Endothelial cell of umbilical vein (primary cell): Measurements from ENCODE around the gene SYTL5. TPM values are rescaled to one million over a fixed set of nuclear protein-coding genes. Genes with fewer than 3 reads are reported as not detected.

ENCODE experiments used
- BruUV-seq: library from RNA; stranded (reverse); fragments of 400-500 nt; replicated peaks from 2 replicates; lab custom pipeline; 2021; lab: Mats Ljungman, UMichigan
- CTCF ChIA-PET: fragments of 300-600, 350-600 bp; sonication (Branson Sonifier 250); formaldehyde crosslinking; loops from one replicate; lab custom pipeline; 2021; ENCODE audit warnings: antibody characterized with exemption, inconsistent platforms; lab: Charles Lee
- POLR2A ChIA-PET: fragments of 300-600, 350-600 bp; sonication (Branson Sonifier 250); formaldehyde crosslinking; loops from one replicate; lab custom pipeline; 2021; ENCODE audit warnings: antibody characterized with exemption, inconsistent platforms; lab: Charles Lee
- DNase-seq: peaks from one replicate; pipeline ENCODE4 v3.0.0-alpha.2; 2011; ENCODE audit warnings: low read depth, low spot score
- FAIRE-seq: peaks from 2 replicates; lab custom pipeline; 2011; peaks lifted over from hg19 to GRCh38; lab: Jason Lieb, UNC
- H2AFZ ChIP-seq: 2 replicates; pipeline ENCODE4 v1.6.0; 2012; ENCODE audit warnings: low read depth, low read length, control low read depth, inconsistent platforms
- H3K27ac ChIP-seq: 2 replicates; pipeline ENCODE4 v1.5.1; 2011; ENCODE audit warnings: low read depth, mild to moderate bottlenecking, control low read depth, low read length, moderate library complexity; ENCODE audit not compliant: insufficient read depth
- H3K27me3 ChIP-seq, 2 experiments: 2 replicates each; pipeline versions ENCODE4 v1.6.0 to v1.6.1; 2011; ENCODE audit warnings: low read length in 2 of 2, mixed read lengths in 1 of 2; ENCODE audit not compliant: control insufficient read depth in 2 of 2, insufficient read depth in 2 of 2
- H3K36me3 ChIP-seq, 2 experiments: 2 replicates in 1 of 2; 3 replicates in 1 of 2; pipeline ENCODE4 v1.5.1; 2011; ENCODE audit warnings: low read length in 2 of 2, mild to moderate bottlenecking in 1 of 2, moderate library complexity in 1 of 2; ENCODE audit not compliant: control insufficient read depth in 2 of 2, insufficient read depth in 2 of 2; ENCODE audit errors: extremely low read depth in 1 of 2
- H3K4me1 ChIP-seq: 3 replicates; pipeline ENCODE4 v1.5.1; 2011; ENCODE audit warnings: mild to moderate bottlenecking, low read length; ENCODE audit not compliant: control insufficient read depth, insufficient read depth; ENCODE audit errors: extremely low read depth
- H3K4me2 ChIP-seq: 2 replicates; pipeline ENCODE4 v1.6.1; 2011; ENCODE audit warnings: low read length, control low read depth, mixed read lengths; ENCODE audit not compliant: insufficient read depth
- H3K4me3 ChIP-seq, 3 experiments: fragments of 200-600 bp in 1 of 3; sonication (generic), shearing (Covaris generic) in 1 of 3; replicated peaks in 1 of 3; 2 replicates each; pipeline ENCODE4 v1.5.1; 2011 to 2016; ENCODE audit warnings: control low read depth in 3 of 3, low read length in 3 of 3, mild to moderate bottlenecking in 2 of 3, inconsistent platforms in 1 of 3, low read depth in 1 of 3, moderate library complexity in 1 of 3; ENCODE audit not compliant: insufficient read depth in 1 of 3
- H3K79me2 ChIP-seq: 2 replicates; pipeline ENCODE4 v1.6.0; 2012; ENCODE audit warnings: low read length, inconsistent platforms; ENCODE audit not compliant: control insufficient read depth, insufficient read depth
- H3K9ac ChIP-seq: replicated peaks from 2 replicates; pipeline ENCODE3; 2011; ENCODE audit warnings: low read length, control low read depth; ENCODE audit not compliant: insufficient read depth; ENCODE audit errors: extremely low read depth
- H3K9me1 ChIP-seq: replicated peaks from 3 replicates; pipeline ENCODE4 v1.6.0; 2011; ENCODE audit warnings: mild to moderate bottlenecking, low read length; ENCODE audit not compliant: control insufficient read depth, insufficient read depth; ENCODE audit errors: extremely low read depth
- H3K9me3 ChIP-seq: replicated peaks from 2 replicates; pipeline ENCODE4 v1.5.1; 2012; ENCODE audit warnings: low read length, inconsistent platforms; ENCODE audit not compliant: control insufficient read depth, insufficient read depth
- H4K20me1 ChIP-seq: replicated peaks from 2 replicates; pipeline ENCODE3; 2011; ENCODE audit warnings: mild to moderate bottlenecking, low read length; ENCODE audit not compliant: control insufficient read depth, insufficient read depth; ENCODE audit errors: extremely low read depth
- EZH2 ChIP-seq: IDR thresholded peaks from 2 replicates; pipeline ENCODE4 v1.6.1; 2012; ENCODE audit warnings: borderline replicate concordance, low read depth, mild to moderate bottlenecking, moderate library complexity, low read length, inconsistent platforms; ENCODE audit not compliant: severe bottlenecking
- FOS ChIP-seq: IDR thresholded peaks from 2 replicates; pipeline ENCODE4 v1.6.1; 2011; ENCODE audit warnings: mild to moderate bottlenecking, low read length, moderate library complexity, borderline replicate concordance; ENCODE audit not compliant: insufficient read depth
- GATA2 ChIP-seq: IDR thresholded peaks from 2 replicates; pipeline ENCODE4 v1.7.0; 2011; ENCODE audit warnings: low read depth, mild to moderate bottlenecking, moderate library complexity, mixed read lengths, low read length; ENCODE audit not compliant: insufficient read length, insufficient read depth
- JUN ChIP-seq: IDR thresholded peaks from 2 replicates; pipeline ENCODE4 v1.6.1; 2011; ENCODE audit warnings: borderline replicate concordance, low read depth; ENCODE audit not compliant: insufficient read length, insufficient read depth
- MAX ChIP-seq: IDR thresholded peaks from 2 replicates; pipeline ENCODE4 v1.6.1; 2011; ENCODE audit not compliant: insufficient read depth, insufficient read length
- MYC ChIP-seq: IDR thresholded peaks from one replicate; pipeline ENCODE4 v1.6.1; 2011; ENCODE audit warnings: mild to moderate bottlenecking, low read depth, low read length
- POLR2A ChIP-seq: IDR thresholded peaks from 2 replicates; pipeline ENCODE4 v1.6.1; 2012; ENCODE audit warnings: low read depth, mild to moderate bottlenecking, control low read depth, low read length
- POLR2AphosphoS5 ChIP-seq: IDR thresholded peaks from 2 replicates; pipeline ENCODE4 v1.6.1; 2012; ENCODE audit warnings: low read depth, mild to moderate bottlenecking, control low read depth, low read length, moderate library complexity; ENCODE audit not compliant: insufficient read depth
- dilution Hi-C: fragments of 300-500 bp; cut with MboI; formaldehyde crosslinking; loops from one replicate; pipeline ENCODE4 v1.15.0; 2019; ENCODE audit warnings: low sequenced_read_pairs; ENCODE audit not compliant: extremely low pct_ligation_motif_present
- intact Hi-C: fragments of 100-400 bp; cut with micrococcal nuclease; formaldehyde crosslinking; loops from one replicate; pipeline ENCODE4 v1.10.0; 2022
- polyA plus RNA-seq, 4 experiments: library from polyadenylated mRNA; depleted of rRNA in 3 of 4; stranded (reverse) in 3 of 4; unstranded in 1 of 4; fragments of >200 nt; gene quantifications; 2 replicates each; pipeline versions ENCODE4 v1.2.1 to v1.2.3, GENCODE V29; 2011 to 2012; ENCODE audit warnings: missing spikeins in 1 of 4
- total RNA-seq: library from RNA; stranded (reverse); gene quantifications from 2 replicates; pipeline ENCODE4 v1.2.3, GENCODE V29; 2021
- TF ChIP-seq, protein P1 (sequence below), 2 donors: IDR thresholded peaks; 1 replicate in 1 of 2; 2 replicates in 1 of 2; pipeline ENCODE4 v1.5.1; 2011; ENCODE audit warnings: low read length in 2 of 2, mild to moderate bottlenecking in 2 of 2, moderate library complexity in 2 of 2, control low read depth in 1 of 2, inconsistent platforms in 1 of 2, low read depth in 1 of 2; ENCODE audit not compliant: insufficient read depth in 1 of 2; ENCODE audit errors: extremely low read depth in 1 of 2

The SYTL5 gene
- total and polyA plus RNA-seq, 2 donors (not counting 3 experiments of a cell fraction or from before 2014, with no cell fraction given), result 0.01 TPM; not detected in 1

DNA sequence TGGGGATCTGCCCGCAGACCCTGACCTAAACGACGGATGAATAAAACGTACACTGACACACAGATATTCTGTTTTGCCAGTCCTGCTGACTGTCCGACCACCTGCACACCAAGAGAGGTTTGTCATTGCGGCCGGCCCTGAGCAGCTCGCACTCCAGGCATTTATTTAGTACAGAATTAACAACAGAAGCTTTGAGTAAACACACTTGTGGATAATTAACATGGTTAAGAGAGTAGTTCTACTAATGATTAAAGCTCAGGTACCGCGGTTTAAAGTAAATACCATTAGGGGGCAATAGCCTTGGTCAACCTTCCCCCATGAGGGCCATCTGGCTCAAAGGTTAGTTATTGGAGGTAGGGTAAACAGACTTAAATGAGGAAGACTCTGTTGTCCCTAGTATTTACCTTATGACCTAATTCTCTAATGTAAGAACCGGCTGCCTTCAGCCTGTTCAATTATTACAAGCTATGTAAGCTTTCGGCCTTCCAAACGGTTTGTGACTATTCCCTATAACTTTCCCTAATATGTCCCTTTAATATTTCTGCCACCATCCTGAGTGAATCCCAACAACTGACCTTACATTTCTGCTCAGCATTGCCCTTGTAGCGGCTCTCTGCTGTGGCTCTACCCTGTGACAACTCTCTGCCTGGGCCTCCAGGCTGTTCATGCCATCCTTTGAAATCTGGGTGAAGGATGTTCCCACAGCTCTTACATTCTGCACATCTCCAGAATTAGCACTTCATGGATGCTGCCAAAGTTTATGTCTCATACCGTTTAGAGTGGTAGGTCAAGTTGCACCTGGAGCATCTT lies 46.9 kb upstream of the SYTL5 start:
- DNase-seq, result no peak
- Histone ChIP-seq H3K27ac (no peak overlapping the region), H3K4me1 (no peaks in the 10 kb centered on the region), H4K20me1 (no peaks in the 10 kb centered on the region), H2AFZ (no peak overlapping the region), H3K9me1 (no peaks in the 10 kb centered on the region), H3K4me3 (no peak overlapping the region), H3K9me3 (no peaks in the 10 kb centered on the region), H3K27me3 (no peaks in the 10 kb centered on the region), H3K36me3 (no peaks in the 10 kb centered on the region), H3K9ac (no peak overlapping the region), H3K4me2 (no peak overlapping the region), H3K79me2 (no peaks in the 10 kb centered on the region)
- TF ChIP-seq MAX (no peak), POLR2A (no peak), JUN (no peak), EZH2 (no peak), POLR2AphosphoS5 (no peak), GATA2 (no peak), MYC (no peak), FOS (no peak)
- TF ChIP-seq, protein P1, sequence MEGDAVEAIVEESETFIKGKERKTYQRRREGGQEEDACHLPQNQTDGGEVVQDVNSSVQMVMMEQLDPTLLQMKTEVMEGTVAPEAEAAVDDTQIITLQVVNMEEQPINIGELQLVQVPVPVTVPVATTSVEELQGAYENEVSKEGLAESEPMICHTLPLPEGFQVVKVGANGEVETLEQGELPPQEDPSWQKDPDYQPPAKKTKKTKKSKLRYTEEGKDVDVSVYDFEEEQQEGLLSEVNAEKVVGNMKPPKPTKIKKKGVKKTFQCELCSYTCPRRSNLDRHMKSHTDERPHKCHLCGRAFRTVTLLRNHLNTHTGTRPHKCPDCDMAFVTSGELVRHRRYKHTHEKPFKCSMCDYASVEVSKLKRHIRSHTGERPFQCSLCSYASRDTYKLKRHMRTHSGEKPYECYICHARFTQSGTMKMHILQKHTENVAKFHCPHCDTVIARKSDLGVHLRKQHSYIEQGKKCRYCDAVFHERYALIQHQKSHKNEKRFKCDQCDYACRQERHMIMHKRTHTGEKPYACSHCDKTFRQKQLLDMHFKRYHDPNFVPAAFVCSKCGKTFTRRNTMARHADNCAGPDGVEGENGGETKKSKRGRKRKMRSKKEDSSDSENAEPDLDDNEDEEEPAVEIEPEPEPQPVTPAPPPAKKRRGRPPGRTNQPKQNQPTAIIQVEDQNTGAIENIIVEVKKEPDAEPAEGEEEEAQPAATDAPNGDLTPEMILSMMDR (IDR thresholded peaks at IDR 0.05; ENCODE audit: extremely low read depth in 1 of 2, insufficient read depth in 1 of 2, low read depth in 1 of 2, low read length in 2 of 2), result no peak
- ChIA-PET CTCF (no interaction called here), POLR2A (no interaction called here)
- dilution Hi-C loops (no loop called here), intact Hi-C loops (no loop called here)
- FAIRE-seq, result no peak
- BruUV-seq, result no TSS peak
